OCI-LY1 (cell line): ENCODE results near the gene ATG9A.

ENCODE experiments used
- CTCF ChIP-seq: fragments of 200-600 bp; sonication (generic), shearing (Covaris generic); IDR thresholded peaks from 2 replicates; pipeline ENCODE4 v1.5.1; 2017; ENCODE audit warnings: mild to moderate bottlenecking, antibody characterized with exemption, low read length, moderate library complexity, mixed read lengths
- EZH2 ChIP-seq: fragments of 200-600 bp; sonication (generic), shearing (Covaris generic); IDR thresholded peaks from 2 replicates; pipeline ENCODE4 v1.8.0; 2017; ENCODE audit warnings: borderline replicate concordance, mixed run types, mild to moderate bottlenecking, antibody characterized with exemption, low read length, moderate library complexity, mixed read lengths

GRCh38 chr2:219178377-219179175, 50.9 kb downstream of the ATG9A start:
- TF ChIP-seq CTCF (no peak), EZH2 (no peak)
